ENCODE measurements around the gene SELL.

DNA sequence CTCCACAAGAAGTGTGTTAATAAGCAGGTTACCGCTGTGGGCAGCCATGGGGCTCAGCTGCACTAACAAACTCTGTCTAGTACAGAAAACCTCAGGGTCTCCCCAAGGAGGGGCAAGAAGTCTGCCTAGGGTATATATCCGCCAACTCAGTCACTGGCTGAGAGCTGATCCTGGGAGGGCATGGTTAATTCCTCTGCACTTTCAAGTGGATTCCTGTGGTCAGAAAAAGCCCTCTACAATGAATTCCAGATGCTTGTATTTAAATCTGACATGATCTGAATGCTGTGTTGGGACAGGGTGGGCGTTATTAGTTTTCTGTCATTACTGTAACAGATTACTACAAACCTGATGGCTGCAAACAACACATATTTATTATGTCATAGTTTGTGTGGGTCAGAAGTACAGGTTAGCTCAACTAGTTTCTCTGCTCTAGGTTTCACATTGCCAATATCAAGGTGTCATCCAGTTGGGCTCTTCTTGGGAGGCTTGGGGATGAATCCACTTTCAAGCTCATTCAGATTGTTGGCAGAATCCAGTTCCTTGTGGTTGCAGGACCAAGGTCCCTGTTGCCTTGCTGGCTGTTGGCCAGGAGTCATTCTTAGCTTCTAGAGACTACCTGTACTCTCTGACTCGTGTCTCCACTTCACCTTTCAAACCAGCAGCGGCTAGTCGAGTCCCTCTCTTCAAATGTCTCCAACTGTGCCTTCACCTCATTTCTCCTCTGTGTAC, 30.4 kb upstream of the SELL start:
- TF ChIP-seq, protein P1, sequence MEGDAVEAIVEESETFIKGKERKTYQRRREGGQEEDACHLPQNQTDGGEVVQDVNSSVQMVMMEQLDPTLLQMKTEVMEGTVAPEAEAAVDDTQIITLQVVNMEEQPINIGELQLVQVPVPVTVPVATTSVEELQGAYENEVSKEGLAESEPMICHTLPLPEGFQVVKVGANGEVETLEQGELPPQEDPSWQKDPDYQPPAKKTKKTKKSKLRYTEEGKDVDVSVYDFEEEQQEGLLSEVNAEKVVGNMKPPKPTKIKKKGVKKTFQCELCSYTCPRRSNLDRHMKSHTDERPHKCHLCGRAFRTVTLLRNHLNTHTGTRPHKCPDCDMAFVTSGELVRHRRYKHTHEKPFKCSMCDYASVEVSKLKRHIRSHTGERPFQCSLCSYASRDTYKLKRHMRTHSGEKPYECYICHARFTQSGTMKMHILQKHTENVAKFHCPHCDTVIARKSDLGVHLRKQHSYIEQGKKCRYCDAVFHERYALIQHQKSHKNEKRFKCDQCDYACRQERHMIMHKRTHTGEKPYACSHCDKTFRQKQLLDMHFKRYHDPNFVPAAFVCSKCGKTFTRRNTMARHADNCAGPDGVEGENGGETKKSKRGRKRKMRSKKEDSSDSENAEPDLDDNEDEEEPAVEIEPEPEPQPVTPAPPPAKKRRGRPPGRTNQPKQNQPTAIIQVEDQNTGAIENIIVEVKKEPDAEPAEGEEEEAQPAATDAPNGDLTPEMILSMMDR (IDR thresholded peaks at IDR 0.05): no peak
- TF ChIP-seq EZH2phosphoT487 (IDR thresholded peaks at IDR 0.05) (no peak), EZH2 (IDR thresholded peaks at IDR 0.05) (no peak)
